GM12874 (cell line): Measurements from ENCODE around the gene ELL2.

ENCODE experiments used
- CTCF ChIP-seq: IDR thresholded peaks from 2 replicates; pipeline ENCODE4 v1.5.1; 2011; ENCODE audit warnings: low read depth, mild to moderate bottlenecking, control low read depth, low read length, moderate library complexity; ENCODE audit not compliant: insufficient read depth

Gene ELL2

GRCh38 chr5:95863383-95863757 is 98.3 kb downstream of the ELL2 start:
- no peak for TF ChIP-seq CTCF

GRCh38 chr5:95862671-95863382 is 98.8 kb downstream of the ELL2 start:
- TF ChIP-seq CTCF: no peak

GRCh38 chr5:95861864-95862561 is 99.6 kb downstream of the ELL2 start:
- no peak for TF ChIP-seq CTCF

- TF ChIP-seq CTCF: no peak
These were observed 100.3 kb downstream of the ELL2 start for GRCh38 chr5:95861221-95861863.

- no peak for TF ChIP-seq CTCF
These were observed 102.0 kb downstream of the ELL2 start for GRCh38 chr5:95859661-95860060.

GRCh38 chr5:95858661-95859595 is 102.7 kb downstream of the ELL2 start:
- peak; percentile 97 for TF ChIP-seq CTCF
